OCI-LY1 (cell line): ENCODE results near the gene RGS2.

Source experiments
- EZH2 ChIP-seq: fragments of 200-600 bp; sonication (generic), shearing (Covaris generic); IDR thresholded peaks from 2 replicates; pipeline ENCODE4 v1.8.0; 2017; ENCODE audit warnings: borderline replicate concordance, mixed run types, mild to moderate bottlenecking, antibody characterized with exemption, low read length, moderate library complexity, mixed read lengths
- TF ChIP-seq, protein P1 (sequence below): fragments of 200-600 bp; sonication (generic), shearing (Covaris generic); IDR thresholded peaks from 2 replicates; pipeline ENCODE4 v1.5.1; 2017; ENCODE audit warnings: mild to moderate bottlenecking, antibody characterized with exemption, low read length, moderate library complexity, mixed read lengths

GRCh38 chr1:192821296-192821695 lies 12.5 kb downstream of the RGS2 start:
- TF ChIP-seq, protein P1, sequence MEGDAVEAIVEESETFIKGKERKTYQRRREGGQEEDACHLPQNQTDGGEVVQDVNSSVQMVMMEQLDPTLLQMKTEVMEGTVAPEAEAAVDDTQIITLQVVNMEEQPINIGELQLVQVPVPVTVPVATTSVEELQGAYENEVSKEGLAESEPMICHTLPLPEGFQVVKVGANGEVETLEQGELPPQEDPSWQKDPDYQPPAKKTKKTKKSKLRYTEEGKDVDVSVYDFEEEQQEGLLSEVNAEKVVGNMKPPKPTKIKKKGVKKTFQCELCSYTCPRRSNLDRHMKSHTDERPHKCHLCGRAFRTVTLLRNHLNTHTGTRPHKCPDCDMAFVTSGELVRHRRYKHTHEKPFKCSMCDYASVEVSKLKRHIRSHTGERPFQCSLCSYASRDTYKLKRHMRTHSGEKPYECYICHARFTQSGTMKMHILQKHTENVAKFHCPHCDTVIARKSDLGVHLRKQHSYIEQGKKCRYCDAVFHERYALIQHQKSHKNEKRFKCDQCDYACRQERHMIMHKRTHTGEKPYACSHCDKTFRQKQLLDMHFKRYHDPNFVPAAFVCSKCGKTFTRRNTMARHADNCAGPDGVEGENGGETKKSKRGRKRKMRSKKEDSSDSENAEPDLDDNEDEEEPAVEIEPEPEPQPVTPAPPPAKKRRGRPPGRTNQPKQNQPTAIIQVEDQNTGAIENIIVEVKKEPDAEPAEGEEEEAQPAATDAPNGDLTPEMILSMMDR, result no peak
- no peak for TF ChIP-seq EZH2
